Measurements from ENCODE around the gene NGDN.
"Not testable (repeated sequence)": the region's sequence is repeated elsewhere in the genome, so short reads cannot be mapped to it uniquely, and the experiment has no call there.

Gene NGDN

DNA sequence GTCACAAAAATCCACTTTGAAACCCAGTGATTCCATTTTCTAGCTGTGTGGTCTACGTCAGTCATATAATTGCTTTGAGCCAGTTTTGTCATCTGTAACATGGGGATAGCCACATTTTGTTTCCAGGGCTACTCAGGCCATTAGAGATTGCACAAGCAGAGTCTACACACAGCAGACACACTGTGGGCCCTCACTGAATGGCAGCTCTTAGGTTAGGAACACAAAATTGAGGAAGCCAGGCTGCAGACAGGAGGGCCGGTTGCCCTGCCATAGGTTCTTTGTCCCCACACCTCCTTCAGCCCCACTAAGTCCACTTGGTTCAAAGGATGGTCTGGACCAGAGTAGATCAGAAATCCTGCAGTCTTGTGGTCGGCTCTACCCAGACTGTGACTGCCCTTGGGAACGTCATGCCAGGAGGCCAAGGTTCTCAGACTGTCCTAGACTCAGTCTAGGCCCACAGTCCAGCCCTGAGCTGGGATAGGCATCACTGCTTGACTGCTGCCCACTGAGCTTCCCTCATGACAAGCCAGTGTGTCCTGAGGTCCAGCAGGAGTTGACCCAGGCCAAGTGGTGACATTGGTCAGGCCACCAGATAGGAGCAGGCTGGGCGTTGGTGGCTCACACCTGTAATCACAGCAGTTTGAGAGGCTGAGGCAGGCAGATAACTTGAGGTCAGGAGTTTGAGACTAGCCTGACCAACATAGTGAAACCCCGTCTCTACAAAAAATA lies 30.2 kb upstream of the NGDN start:
- DNase-seq (ENCODE audit: low spot score) = no peak

DNA sequence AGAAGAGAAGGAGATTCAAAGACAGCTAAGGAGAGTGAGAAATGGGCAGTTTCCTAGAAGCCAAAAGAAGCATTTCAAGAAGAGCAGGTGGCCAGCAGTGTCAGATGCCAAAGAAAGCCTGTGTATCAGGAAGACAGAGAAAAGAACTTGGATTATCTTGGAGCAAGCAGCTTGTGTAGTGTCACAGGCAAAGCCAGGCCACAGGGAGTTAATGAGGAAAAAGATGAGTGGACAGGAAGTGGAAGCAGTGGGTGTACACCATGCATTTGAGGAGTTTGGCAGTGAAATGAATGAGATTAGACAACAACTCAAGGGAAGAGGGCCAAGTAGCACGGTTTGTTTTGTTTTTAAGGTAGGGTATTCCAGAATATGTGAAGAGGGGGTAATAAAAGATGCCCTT lies 28.4 kb upstream of the NGDN start:
- DNase-seq (ENCODE audit: low spot score) = no peak

DNA sequence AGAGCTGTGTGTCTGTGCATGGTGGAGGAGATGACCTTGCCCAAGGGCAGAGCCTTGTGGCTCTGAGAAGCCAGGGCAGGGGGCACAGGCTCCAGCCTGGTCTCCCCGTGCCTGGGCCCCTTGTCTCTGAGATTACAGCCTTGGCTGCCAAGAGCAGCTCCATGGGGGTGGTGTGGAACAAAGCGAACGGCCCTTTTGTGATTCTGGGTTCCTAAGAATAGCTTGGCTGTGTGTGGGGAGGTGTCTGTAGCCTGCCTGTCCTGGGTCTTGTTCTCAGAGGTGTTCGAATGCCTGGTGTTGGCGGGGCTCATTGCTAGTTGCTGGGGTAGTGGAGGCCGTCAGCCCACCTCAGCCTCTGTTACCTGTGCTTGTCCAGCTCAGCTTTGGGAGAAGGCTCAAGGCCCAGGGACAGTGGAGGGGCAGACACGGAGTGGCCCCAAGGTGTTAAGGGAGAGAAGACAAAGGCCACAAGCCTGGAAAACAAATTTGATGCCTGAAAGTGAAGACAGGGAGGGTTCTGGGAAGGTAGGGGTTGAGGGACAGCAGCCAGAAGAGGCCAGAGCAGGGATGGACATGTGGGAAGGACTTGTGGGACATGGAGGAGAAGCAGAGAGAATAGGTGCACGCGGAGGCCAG lies 26.7 kb upstream of the NGDN start:
- no peak for DNase-seq (ENCODE audit: low spot score)

DNA sequence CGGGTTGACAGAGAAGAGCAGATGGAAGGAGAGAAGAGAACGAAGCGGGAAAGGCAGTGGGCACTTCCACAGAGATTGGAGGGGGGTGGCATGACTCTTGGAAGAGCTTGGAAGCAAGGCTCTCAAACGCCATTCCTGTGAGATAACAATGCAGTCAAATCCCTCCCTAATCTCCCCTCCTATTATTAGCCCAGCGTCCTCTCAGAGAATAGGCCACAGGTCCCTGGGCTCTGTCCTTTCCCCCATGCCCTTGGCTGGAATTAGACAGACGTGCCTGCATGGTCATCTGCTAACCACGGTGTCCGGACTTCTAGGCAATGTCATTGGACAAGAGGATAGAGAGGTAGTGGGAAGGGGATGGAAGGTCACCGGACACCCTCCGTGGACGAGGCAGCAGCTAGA lies 26.1 kb upstream of the NGDN start:
- DNase-seq (ENCODE audit: low spot score) = no peak

- DNase-seq (ENCODE audit: low spot score) = no peak
Measured at GRCh38 chr14:23443881-23444280, 25.6 kb upstream of the NGDN start.

DNA sequence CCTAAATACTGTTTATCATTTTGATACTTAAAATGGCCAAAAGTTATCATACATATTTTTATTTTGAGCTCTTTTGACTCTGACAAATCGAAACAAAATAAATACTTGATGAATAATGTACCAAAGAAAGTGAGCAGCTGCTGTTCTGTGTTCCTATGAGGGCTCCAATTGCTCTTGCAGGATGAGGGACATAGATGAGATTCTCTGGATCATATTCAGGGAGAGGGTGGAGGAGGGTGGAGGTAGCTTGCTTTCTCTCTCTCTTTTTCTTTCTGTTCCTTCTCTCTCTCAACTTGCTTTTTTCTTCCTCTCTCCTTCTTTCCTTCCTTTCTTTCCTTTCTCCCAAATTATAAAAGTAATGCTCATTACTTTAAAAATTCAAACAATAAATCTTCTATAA lies 25.2 kb upstream of the NGDN start:
- DNase-seq (ENCODE audit: low spot score) = no peak

DNA sequence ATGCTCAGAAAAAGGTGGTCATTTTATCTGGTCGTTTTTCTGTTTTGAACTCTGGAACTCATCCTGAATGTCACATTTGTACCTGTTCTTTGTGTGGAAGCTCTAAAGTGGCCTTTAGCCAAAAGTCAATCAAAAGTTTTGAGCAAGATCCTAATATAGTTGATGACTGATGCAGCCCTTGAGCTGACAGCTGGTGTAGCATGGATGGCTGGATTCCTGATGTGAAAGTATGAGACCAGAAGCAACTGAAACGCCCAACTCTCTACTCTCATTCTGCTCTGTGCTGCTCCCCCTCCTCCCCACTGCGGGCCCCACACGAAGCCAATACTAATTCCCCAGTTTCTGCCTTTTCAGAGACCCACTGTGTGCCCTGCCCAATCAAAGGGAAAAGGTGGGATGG lies 23.7 kb upstream of the NGDN start:
- DNase-seq (ENCODE audit: low spot score) = no peak

DNA sequence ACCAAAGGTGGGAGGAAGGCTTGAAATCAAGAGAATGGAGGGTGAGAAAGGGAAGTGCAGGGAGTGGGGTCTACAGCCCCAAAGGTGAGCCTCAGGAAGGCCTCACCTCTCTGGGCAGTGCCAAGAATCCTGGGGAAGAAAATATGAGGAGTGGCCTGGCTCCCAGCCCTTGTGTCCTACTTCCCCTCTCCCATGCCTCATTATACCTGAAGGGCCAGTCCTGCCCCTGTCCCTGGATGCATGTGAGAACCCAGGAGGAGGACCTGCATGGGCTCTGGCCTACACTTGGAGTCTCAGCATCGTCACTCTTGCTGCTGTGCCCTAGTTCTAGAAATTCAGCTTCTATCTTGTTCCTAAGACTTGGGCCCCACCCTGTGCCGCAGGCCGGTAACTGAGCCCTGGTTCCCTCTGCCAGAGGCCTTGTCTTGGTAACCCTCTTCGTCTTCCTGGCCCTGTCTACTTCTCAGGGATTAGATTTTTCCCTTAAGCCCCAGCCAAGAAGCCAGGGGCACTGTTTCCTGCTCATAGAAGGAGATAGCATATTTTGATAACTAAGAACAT lies 23.1 kb upstream of the NGDN start:
- DNase-seq (ENCODE audit: low spot score) = no peak

- no peak for DNase-seq (ENCODE audit: low spot score)
Measured at GRCh38 chr14:23447361-23448350, 21.8 kb upstream of the NGDN start.

GRCh38 chr14:23449314-23449713 lies 20.2 kb upstream of the NGDN start:
- DNase-seq (ENCODE audit: low spot score) = no peak

DNA sequence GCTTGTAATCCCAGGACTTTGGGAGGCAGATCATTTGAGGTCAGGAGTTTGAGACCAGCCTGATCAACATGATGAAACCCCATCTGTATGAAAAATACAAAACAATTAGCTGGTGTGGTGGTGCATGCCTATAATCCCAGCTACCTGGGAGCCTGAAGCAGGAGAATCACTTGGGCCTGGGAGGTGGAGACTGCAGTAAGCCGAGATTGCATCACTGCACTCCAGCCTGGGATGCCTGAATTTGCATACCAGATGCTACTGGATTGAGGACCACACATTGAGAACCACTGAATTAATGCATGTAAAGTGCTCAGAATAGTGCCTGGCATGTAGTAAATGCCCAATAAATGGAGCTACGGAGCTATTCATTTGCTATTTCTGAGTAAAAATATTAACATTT lies 19.1 kb upstream of the NGDN start:
- DNase-seq (ENCODE audit: low spot score) = no peak

GRCh38 chr14:23452237-23452636 lies 17.3 kb upstream of the NGDN start:
- no peak for DNase-seq (ENCODE audit: low spot score)

DNA sequence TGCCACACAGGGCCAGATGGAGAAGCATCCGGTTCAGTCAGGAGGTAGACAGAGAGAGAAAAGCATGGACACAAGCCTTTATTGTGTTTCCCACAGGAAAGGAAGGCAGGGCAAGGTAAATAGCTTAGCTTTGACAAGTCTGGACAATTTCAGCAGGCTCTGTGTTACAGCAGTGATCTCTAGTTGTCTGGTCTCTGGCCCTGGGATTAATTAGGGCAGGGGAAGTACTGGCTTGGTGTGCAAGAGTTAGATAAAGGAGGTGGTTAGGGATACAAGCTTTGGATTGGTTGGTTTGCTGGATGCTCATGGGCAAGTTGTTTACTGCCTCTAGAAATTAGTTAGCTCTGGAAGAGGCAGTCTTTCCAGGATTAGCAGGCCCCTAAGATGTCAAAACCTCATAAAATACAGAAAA lies 15.1 kb upstream of the NGDN start:
- peak; percentile 50 for DNase-seq (ENCODE audit: low spot score)

GRCh38 chr14:23456883-23457586 lies 12.5 kb upstream of the NGDN start:
- DNase-seq (ENCODE audit: low spot score) = not testable (repeated sequence)

DNA sequence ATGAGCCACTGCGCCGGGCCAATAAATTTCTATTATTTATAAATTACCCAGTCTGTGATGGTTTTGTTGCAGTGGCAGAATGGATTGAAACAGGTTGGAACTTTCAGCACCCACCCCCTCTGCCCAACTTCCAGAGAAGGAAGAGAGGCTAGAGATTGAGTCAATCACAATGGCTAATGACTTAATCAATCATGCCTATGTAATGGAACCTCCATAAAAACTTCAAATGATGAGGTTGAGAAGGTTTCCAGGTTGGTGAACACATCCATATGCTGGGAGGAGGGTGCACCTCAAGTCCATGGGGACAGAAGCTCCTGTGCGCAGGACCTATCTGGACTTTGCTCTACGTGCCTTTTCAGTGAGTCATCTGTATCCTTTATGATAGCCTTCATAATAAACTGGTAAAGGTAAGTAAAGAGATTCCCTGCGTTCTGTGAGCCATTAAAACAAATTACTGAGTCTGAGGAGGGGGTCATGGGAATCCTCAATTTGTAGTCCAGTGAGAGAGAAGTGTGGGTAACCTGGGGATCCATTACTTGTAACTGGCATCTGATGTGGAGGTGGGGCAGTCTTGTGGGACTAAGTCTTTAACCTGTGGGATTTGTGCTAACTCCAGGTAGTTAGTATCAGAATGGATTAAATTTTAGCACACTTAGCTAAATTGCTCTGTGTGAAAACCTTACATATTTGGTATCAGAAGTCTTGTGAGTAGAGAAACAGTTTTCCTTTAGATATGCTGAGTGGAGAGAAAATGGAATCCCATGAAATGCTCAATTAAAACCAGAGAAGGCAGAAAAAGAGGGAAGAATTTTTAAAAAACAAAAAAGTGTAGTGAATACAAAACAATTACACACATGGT lies 11.7 kb upstream of the NGDN start:
- no peak for DNase-seq (ENCODE audit: low spot score)

DNA sequence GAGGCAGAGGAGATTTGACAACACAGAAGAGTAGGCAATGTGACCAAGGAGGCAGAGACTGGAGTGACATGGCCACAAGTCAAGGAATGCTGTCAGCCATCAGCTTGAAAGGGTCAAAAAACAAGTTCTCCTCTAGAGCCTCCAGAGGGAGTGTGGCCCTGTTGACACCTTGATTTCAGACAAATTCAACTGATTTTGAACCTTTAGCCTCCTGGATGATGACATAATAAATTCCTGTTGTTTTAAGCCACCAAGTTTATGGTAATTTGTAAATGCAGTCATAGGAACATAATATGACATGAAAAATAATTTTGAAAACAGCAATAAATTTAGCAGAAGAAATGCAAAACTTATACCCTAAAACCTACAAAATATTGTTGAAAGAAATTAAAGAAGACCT lies 8.5 kb upstream of the NGDN start:
- DNase-seq (ENCODE audit: low spot score) = no peak

GRCh38 chr14:23464700-23465099 lies 4.8 kb upstream of the NGDN start:
- no peak for DNase-seq (ENCODE audit: low spot score)

DNA sequence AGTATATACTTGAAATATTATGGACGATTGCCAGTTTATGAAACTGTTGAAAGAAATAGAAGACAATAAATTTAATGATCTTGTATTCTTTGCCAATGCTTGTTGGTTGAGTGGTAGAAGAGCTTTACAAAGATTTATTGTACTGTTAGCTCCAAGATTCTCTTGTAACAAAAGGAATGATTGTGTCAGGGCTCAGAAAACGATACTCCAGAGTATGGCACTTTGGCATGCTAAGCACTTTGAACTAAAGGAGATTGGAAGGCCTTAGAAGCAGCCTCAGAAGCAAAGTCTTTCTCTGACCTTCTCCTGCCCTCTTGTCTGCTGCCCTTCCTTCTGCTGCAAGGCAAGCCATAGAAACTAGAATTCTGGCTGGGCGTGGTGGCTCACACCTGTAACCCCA lies 4.2 kb upstream of the NGDN start:
- no peak for DNase-seq (ENCODE audit: low spot score)

- no peak for DNase-seq (ENCODE audit: low spot score)
Measured at GRCh38 chr14:23468704-23469126, 788 bp upstream of the NGDN start.

- DNase-seq (ENCODE audit: low spot score) = no peak
Measured at GRCh38 chr14:23469906-23470403, 452 bp downstream of the NGDN start.

GRCh38 chr14:23470947-23471346 lies 1.4 kb downstream of the NGDN start:
- DNase-seq (ENCODE audit: low spot score) = no peak
